Mucosa of descending colon (tissue), 3 donors: ENCODE data around the gene DIAPH2. TPM values are rescaled to one million over a fixed set of nuclear protein-coding genes. Genes with fewer than 3 reads are reported as not detected.

Experiments used
- ATAC-seq: fragments of 200-7000 bp; cut with Tn5 transposase; one replicate; pipeline ENCODE4 v1.9.1; 2020; ENCODE audit warnings: mild to moderate bottlenecking, moderate library complexity
- DNase-seq, 3 donors: peaks; one replicate each; pipeline ENCODE4 v3.0.0-alpha.2; 2020
- H3K36me3 ChIP-seq: fragments of 200-600 bp; one replicate; pipeline ENCODE4 v1.8.0; 2021; ENCODE audit warnings: low read depth, mild to moderate bottlenecking
- H3K4me1 ChIP-seq: fragments of 200-600 bp; one replicate; pipeline ENCODE4 v1.8.0; 2021; ENCODE audit warnings: low read depth, mild to moderate bottlenecking
- H3K4me3 ChIP-seq: fragments of 200-600 bp; one replicate; pipeline ENCODE4 v1.8.0; 2021; ENCODE audit warnings: mild to moderate bottlenecking
- H3K9me3 ChIP-seq: fragments of 200-600 bp; one replicate; pipeline ENCODE4 v1.8.0; 2021; ENCODE audit warnings: mild to moderate bottlenecking
- intact Hi-C, 2 donors: fragments of 100-400 bp; cut with DNase I in 1 of 2; cut with micrococcal nuclease in 1 of 2; formaldehyde crosslinking; loops; one replicate each; pipeline versions ENCODE4 v1.11.0 to v1.11.1; 2022; cut with DNase I, micrococcal nuclease
- total RNA-seq, 3 donors: library from RNA; stranded (reverse); fragmentation: NEBNext Ultra II Directional in 2 of 3; extraction: Animal tissue kit (Norgen Biotek cat#: 25700) in 2 of 3; gene quantifications; one replicate each; pipeline versions ENCODE4 v1.2.1 to v1.2.4, GENCODE V29; 2021 to 2023
- TF ChIP-seq, protein P1 (sequence below): fragments of 200-600 bp; IDR thresholded peaks from one replicate; pipeline ENCODE4 v1.8.0; 2022; ENCODE audit warnings: antibody characterized with exemption, mild to moderate bottlenecking
- donor health status: DM: no; HTN: no; CAD: no; lungs with moderate emphysema.
- donor health status: DM: no; HTN: no; CAD: no.
- donor health status: DM: no; HTN: yes; CAD: no.

DIAPH2 gene
- total RNA-seq, 3 donors from 2014 or later: 26.7 to 40.2 (median 29.6) TPM

DNA sequence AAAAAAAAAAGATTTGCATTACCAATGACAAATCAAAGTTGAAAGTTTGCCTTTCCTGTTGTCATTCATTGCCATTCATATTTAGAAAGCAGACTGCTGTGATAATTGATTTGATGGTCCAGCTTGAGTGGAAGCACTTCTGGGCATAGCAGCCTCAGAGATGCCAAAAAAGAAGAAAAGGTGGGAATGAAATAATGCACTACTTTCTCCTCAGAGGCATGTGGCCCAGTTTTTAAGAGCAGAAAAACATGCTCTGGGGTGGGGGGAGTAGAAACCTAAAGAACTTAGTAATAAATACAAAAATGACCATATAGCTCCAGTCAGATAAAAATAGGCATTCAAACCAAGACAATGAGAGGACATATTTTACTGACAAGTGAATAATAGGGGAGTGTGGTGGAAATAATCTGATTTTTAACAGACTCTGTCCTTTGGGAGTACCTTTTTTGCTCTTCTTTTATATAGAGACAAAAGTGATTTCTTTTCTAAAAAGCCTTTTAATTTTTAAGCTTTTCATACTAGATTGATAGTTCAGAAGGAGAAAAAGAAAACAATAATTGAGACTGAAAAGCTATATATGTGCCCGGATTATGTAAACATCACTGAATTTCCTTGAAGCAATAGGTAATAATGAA is 798.1 kb downstream of the DIAPH2 start:
- Histone ChIP-seq H3K36me3 (no peaks in the 10 kb centered on the region), H3K4me3 (no peak overlapping the region), H3K9me3 (no peaks in the 10 kb centered on the region), H3K4me1 (no peaks in the 10 kb centered on the region)
- intact Hi-C loops: no loop called here
- DNase-seq (no peak), ATAC-seq (no peak)
- TF ChIP-seq, protein P1, sequence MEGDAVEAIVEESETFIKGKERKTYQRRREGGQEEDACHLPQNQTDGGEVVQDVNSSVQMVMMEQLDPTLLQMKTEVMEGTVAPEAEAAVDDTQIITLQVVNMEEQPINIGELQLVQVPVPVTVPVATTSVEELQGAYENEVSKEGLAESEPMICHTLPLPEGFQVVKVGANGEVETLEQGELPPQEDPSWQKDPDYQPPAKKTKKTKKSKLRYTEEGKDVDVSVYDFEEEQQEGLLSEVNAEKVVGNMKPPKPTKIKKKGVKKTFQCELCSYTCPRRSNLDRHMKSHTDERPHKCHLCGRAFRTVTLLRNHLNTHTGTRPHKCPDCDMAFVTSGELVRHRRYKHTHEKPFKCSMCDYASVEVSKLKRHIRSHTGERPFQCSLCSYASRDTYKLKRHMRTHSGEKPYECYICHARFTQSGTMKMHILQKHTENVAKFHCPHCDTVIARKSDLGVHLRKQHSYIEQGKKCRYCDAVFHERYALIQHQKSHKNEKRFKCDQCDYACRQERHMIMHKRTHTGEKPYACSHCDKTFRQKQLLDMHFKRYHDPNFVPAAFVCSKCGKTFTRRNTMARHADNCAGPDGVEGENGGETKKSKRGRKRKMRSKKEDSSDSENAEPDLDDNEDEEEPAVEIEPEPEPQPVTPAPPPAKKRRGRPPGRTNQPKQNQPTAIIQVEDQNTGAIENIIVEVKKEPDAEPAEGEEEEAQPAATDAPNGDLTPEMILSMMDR: no peak

DNA sequence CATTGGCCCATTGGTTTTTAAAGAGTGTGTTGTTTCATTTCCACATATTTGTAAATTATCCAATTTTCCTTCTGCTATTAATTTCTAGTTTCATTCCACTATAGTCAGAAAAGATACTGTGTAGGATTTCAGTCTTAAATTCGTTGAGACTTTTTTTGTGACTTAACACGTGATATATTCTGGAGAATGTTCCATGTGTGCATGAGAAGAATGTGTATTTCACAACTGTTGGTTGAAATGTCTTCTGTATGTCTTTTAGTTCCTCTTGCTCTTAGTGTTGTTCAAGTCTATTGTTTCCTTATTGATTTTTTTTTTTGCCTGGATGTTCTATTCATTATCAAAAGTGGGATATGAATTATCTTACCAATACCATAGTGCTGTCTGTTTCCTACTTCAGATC is 806.0 kb downstream of the DIAPH2 start:
- DNase-seq (no peak), ATAC-seq (no peak)
- H3K36me3 ChIP-seq: no peaks in the 10 kb centered on the region

DNA sequence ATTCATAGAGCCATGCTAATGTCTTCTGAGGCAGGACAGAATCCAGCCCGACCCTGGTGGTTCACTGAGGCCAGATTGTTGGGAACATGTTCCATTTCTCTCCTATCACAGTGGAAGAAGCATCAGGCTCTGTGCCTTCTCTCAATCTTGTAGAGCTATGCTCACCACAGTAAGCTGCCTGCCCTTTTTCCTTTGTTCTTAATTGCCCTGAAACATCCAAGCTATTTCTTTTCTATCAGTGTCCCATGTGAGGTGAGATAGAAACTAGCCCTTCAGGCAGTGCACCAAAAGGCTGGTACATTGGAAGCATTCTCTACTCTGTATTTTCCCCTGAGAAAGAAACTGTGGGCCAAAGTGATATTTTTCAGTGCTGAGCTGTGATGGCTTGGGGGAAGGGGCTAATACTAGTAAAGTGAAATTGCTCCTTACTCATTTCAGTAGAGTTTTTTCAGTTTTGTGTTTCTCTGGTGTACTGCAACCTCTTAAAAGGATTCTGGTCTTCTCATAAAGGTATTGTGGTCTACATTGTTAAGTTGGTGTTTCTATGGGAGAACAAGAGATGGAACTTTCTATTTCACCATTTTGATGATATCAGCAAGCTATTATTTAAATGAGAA is 810.2 kb downstream of the DIAPH2 start:
- intact Hi-C loops: no loop called here
- DNase-seq (no peak), ATAC-seq (no peak)
- H3K4me1 ChIP-seq: no peaks in the 10 kb centered on the region
- TF ChIP-seq, protein P1: no peak
- no peak overlapping the region for H3K4me3 ChIP-seq
- H3K36me3 ChIP-seq: no peaks in the 10 kb centered on the region
- no peaks in the 10 kb centered on the region for H3K9me3 ChIP-seq

More for the DNA sequence above, 806.0 kb downstream of the DIAPH2 start:
- TF ChIP-seq, protein P1: no peak
- no peak overlapping the region for H3K4me3 ChIP-seq
- intact Hi-C loops: no loop called here
- H3K4me1 ChIP-seq: no peaks in the 10 kb centered on the region
- H3K9me3 ChIP-seq: no peaks in the 10 kb centered on the region

DNA sequence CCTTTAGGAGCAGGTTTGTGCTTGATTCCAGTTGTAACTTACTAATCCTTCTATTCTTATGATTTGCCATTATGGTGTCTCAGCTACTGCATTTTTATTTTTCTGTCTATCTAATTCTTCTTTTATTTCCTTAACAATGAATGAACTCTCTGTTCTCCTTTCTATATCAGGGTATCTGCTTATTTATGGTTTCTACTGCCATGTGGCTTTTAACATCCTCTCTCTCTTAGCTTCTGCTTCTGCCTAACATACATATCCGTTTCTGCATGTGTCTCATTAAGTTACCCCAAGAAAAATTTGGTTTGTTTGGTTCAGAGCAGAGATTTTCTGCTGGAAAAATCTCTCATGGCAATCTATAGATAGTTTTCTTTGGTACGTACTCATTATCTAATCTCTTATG is 813.5 kb downstream of the DIAPH2 start:
- DNase-seq (no peak), ATAC-seq (no peak)
- Histone ChIP-seq H3K9me3 (no peaks in the 10 kb centered on the region), H3K36me3 (no peaks in the 10 kb centered on the region), H3K4me1 (no peaks in the 10 kb centered on the region), H3K4me3 (no peak overlapping the region)
- TF ChIP-seq, protein P1: no peak
- intact Hi-C loops: no loop called here

DNA sequence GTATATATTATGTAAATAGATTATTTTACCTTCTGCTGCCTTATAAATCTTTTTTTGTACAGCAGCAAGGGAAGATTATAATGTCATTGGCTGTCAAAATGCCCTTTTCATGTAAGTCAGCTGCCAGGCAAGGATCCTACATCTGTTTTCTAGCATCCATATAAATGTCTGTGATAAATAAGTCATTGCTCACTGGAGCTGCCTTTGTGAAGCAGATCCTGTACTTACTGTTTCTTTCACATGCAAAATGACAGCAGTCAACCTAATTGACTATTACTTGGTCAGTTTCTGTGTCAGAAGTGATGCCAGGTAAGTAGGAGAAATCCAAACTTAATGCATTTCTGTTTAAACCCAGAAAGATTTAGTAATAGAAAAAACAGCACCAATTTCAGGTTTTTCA is 819.8 kb downstream of the DIAPH2 start:
- DNase-seq (no peak), ATAC-seq (no peak)
- TF ChIP-seq, protein P1: no peak
- Histone ChIP-seq H3K9me3 (no peaks in the 10 kb centered on the region), H3K4me3 (no peak overlapping the region), H3K4me1 (no peaks in the 10 kb centered on the region), H3K36me3 (no peaks in the 10 kb centered on the region)
- intact Hi-C loops: no loop called here
